Measurements from ENCODE around the gene LMAN1L.

LMAN1L gene

GRCh38 chr15:74783072-74783807, 29.4 kb upstream of the LMAN1L start:
- Histone ChIP-seq H3K9me3 (ENCODE audit: insufficient read depth, low read length, severe bottlenecking) (no peaks in the 10 kb centered on the region), H3K79me2 (ENCODE audit: insufficient read depth, low read length) (peaks cover 60% of the 10 kb centered on the region), H3K4me2 (ENCODE audit: insufficient read depth, low read length) (peak overlapping the region; percentile 97), H3K36me3 (ENCODE audit: insufficient read depth, low read length) (peaks cover 18% of the 10 kb centered on the region), H3K4me3 (ENCODE audit: low read depth in 1 of 2, low read length in 2 of 2) (peak overlapping the region; percentile 86 to 96; a peak in 3 of 4 replicates), H4K20me1 (ENCODE audit: insufficient read depth, low read length) (peaks cover 56% of the 10 kb centered on the region), H3K27me3 (ENCODE audit: insufficient read depth, low read length, poor library complexity) (no peaks in the 10 kb centered on the region), H3K9ac (ENCODE audit: low read depth, low read length) (peak overlapping the region; percentile 89), H3K27ac (ENCODE audit: low read length) (peak overlapping the region; percentile 88), H3K4me1 (ENCODE audit: insufficient read depth, low read length) (peaks cover 91% of the 10 kb centered on the region), H2AFZ (ENCODE audit: low read depth, low read length) (no peak overlapping the region)
- no peak for TF ChIP-seq EZH2 (IDR thresholded peaks at IDR 0.05; ENCODE audit: borderline replicate concordance, low read depth, low read length, severe bottlenecking)
- TF ChIP-seq CTCF (IDR thresholded peaks at IDR 0.05; ENCODE audit: borderline replicate concordance, extremely low read depth, low read length, poor library complexity, severe bottlenecking) = no peak
- peak; percentile 68 for DNase-seq
- no peak for ATAC-seq (ENCODE audit: insufficient read depth, low read depth)

GRCh38 chr15:74783808-74784175, 28.8 kb upstream of the LMAN1L start:
- H2AFZ ChIP-seq (ENCODE audit: low read depth, low read length) = no peak overlapping the region
- H3K4me2 ChIP-seq (ENCODE audit: insufficient read depth, low read length) = peak overlapping the region; percentile 97
- no peak for DNase-seq
- peaks cover 66% of the 10 kb centered on the region for H3K79me2 ChIP-seq (ENCODE audit: insufficient read depth, low read length)
- no peaks in the 10 kb centered on the region for H3K9me3 ChIP-seq (ENCODE audit: insufficient read depth, low read length, severe bottlenecking)
- peak overlapping the region; percentile 86 to 96; a peak in 3 of 4 replicates for H3K4me3 ChIP-seq (ENCODE audit: low read depth in 1 of 2, low read length in 2 of 2)
- H3K36me3 ChIP-seq (ENCODE audit: insufficient read depth, low read length) = peaks cover 24% of the 10 kb centered on the region
- no peaks in the 10 kb centered on the region for H3K27me3 ChIP-seq (ENCODE audit: insufficient read depth, low read length, poor library complexity)
- peaks cover 62% of the 10 kb centered on the region for H4K20me1 ChIP-seq (ENCODE audit: insufficient read depth, low read length)
- peak overlapping the region; percentile 89 for H3K9ac ChIP-seq (ENCODE audit: low read depth, low read length)
- H3K27ac ChIP-seq (ENCODE audit: low read length) = peak overlapping the region; percentile 88
- peaks cover 91% of the 10 kb centered on the region for H3K4me1 ChIP-seq (ENCODE audit: insufficient read depth, low read length)
- ATAC-seq (ENCODE audit: insufficient read depth, low read depth) = no peak
- no peak for TF ChIP-seq EZH2 (IDR thresholded peaks at IDR 0.05; ENCODE audit: borderline replicate concordance, low read depth, low read length, severe bottlenecking)
- TF ChIP-seq CTCF (IDR thresholded peaks at IDR 0.05; ENCODE audit: borderline replicate concordance, extremely low read depth, low read length, poor library complexity, severe bottlenecking) = no peak

- H3K4me2 ChIP-seq (ENCODE audit: insufficient read depth, low read length) = peak overlapping the region; percentile 97
- H3K27ac ChIP-seq (ENCODE audit: low read length) = peak overlapping the region; percentile 29; the same call in 1 of the 2 replicates
- no peaks in the 10 kb centered on the region for H3K27me3 ChIP-seq (ENCODE audit: insufficient read depth, low read length, poor library complexity)
- H3K36me3 ChIP-seq (ENCODE audit: insufficient read depth, low read length) = peaks cover 32% of the 10 kb centered on the region
- H3K4me1 ChIP-seq (ENCODE audit: insufficient read depth, low read length) = peaks cover 92% of the 10 kb centered on the region
- ATAC-seq (ENCODE audit: insufficient read depth, low read depth) = no peak
- H3K79me2 ChIP-seq (ENCODE audit: insufficient read depth, low read length) = peaks cover 74% of the 10 kb centered on the region
- peak overlapping the region; percentile 89 for H3K9ac ChIP-seq (ENCODE audit: low read depth, low read length)
- no peak for DNase-seq
- H3K9me3 ChIP-seq (ENCODE audit: insufficient read depth, low read length, severe bottlenecking) = no peaks in the 10 kb centered on the region
- H4K20me1 ChIP-seq (ENCODE audit: insufficient read depth, low read length) = peaks cover 70% of the 10 kb centered on the region
- no peak overlapping the region for H2AFZ ChIP-seq (ENCODE audit: low read depth, low read length)
- TF ChIP-seq EZH2 (IDR thresholded peaks at IDR 0.05; ENCODE audit: borderline replicate concordance, low read depth, low read length, severe bottlenecking) (no peak), CTCF (IDR thresholded peaks at IDR 0.05; ENCODE audit: borderline replicate concordance, extremely low read depth, low read length, poor library complexity, severe bottlenecking) (no peak)
- H3K4me3 ChIP-seq (ENCODE audit: low read depth in 1 of 2, low read length in 2 of 2) = no peak overlapping the region; a peak in 2 of 4 replicates
These were observed 28.0 kb upstream of the LMAN1L start for GRCh38 chr15:74784426-74785193.
